DOHH2 (cell line): ENCODE data around the gene CAPN10.

Source experiments
- CTCF ChIP-seq: fragments of 200-600 bp; sonication (generic); IDR thresholded peaks from one replicate; pipeline ENCODE4 v1.5.1; 2014; ENCODE audit warnings: antibody characterized with exemption, mild to moderate bottlenecking, low read depth, low read length; ENCODE audit not compliant: poor library complexity, severe bottlenecking
- EZH2phosphoT487 ChIP-seq: fragments of 200-600 bp; sonication (generic); IDR thresholded peaks from 2 replicates; pipeline ENCODE4 v1.6.1; 2017; ENCODE audit warnings: borderline replicate concordance, mild to moderate bottlenecking, antibody characterized with exemption, low read length, moderate library complexity, mixed read lengths

- TF ChIP-seq CTCF, result no peak
- no peak for TF ChIP-seq EZH2phosphoT487
These were observed 40.2 kb downstream of the CAPN10 start for GRCh38 chr2:240626531-240627300.
